ENCODE results near the gene NOP53.

DNA sequence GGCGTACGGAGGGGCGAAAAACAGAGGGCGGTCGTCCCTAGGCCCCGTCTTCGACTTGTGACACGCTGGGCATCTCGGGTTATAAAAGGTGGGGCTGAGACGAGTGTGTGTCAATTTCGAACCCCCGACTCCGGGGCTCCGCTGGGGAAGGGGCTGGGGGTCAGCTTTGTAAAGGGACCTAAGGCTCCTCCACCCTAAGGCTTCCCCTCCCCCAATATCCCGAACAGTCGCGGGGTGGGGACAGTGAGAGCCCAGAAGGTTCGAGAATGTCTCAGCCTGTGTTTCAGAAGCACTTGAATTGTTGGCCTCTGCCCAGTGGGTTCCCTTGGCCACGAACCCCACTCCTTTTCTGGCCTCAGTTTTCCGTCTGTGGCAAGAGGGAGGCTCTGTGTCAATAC is 33.6 kb downstream of the NOP53 start:
- TF ChIP-seq CTCF (IDR thresholded peaks at IDR 0.05) (no peak), POLR2AphosphoS5 (IDR thresholded peaks at IDR 0.05) (no peak), POLR2A (IDR thresholded peaks at IDR 0.05) (no peak)
